Activated CD8-positive, alpha-beta memory T cell treated with anti-CD3 and anti-CD28 coated beads, Interleukin-2, amount 50 U/mL, for 1 hour (primary cell): ENCODE measurements around the gene APOD.

Source experiments
- DNase-seq: peaks from one replicate; pipeline ENCODE4 v3.0.0-alpha.2; 2020; ENCODE audit errors: extremely low read depth

The APOD gene

DNA sequence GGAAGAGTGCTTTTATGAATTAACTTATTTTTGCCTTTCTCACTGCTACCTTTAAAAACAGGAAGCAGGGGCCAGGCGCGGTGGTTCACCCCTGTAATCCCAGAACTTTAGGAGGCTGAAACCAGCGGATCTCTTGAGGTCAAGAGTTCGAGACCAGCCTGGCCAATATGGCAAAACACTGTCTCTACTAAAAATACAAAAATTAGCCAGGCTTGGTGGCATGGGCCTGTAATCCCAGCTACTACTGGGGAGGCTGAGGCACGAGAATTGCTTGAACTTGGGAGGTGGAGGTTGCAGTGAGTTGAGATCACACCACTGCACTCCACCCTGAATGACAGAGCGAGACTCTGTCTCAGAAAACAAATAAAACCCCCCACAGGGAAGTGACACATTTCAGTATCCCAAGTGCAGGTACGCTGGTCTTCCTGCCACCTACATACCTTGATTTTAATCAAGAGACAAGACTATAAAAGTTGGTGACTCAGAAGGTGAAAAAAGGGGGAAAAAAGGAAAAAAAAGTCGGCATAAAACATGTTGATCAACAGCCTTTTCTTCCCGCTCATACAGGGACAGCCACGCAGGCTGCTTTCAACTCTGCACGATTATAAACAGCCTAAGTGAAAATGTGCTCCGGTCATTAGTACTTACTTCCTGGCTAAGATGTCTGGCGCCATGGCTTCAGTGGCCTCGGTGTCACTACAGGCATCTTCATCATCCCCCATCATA, 59.4 kb downstream of the APOD start:
- DNase-seq, result no peak

DNA sequence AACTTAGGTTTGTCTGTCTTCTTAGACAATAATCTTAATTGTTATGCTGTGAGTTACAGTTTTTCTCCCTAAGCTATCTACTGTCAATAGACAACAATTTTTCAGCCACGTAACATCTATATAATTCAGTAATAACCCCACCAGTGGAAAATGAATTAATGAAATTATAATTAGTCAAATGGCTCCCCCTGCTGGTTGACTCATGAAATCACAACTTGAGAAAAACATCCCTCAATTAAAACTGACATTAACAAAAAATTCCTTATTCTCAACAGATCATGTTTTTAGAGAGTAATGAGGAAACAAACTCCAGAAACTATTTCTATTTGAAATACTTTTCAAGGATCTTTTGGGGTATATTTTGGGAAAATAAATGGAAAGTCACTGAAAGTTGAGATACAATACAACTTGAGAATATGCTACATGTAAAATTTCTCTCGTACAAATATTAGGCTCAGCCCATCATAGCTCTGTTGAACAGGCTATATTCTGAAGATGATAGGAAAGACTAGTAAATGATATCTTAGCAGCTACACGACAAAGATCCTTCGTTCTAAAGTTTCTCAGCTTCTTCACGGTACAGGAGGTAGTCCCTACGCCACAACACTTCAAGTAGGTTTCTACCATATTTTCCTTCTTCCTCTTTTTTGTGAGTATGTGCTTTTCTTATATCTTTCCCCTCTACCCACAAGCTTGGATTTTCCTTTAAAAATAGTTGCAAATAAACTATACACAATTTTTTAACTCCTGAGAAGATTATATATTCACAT, 61.3 kb downstream of the APOD start:
- no peak for DNase-seq
